ENCODE data around the gene NLGN1. TPM values are rescaled to one million over a fixed set of nuclear protein-coding genes. Genes with fewer than 3 reads are reported as not detected.

The NLGN1 gene
- total RNA-seq, 1 experiment from 2014 or later: 0.85 TPM

- no peak for TF ChIP-seq TCF7L2 (IDR thresholded peaks at IDR 0.05; ENCODE audit: low read depth, low read length)
- no peak for TF ChIP-seq POLR2AphosphoS5 (IDR thresholded peaks at IDR 0.05; ENCODE audit: low read depth, low read length)
- no peak for TF ChIP-seq CTCF (IDR thresholded peaks at IDR 0.05)
- no peak for TF ChIP-seq REST (IDR thresholded peaks at IDR 0.05; ENCODE audit: insufficient read depth in 1 of 2, low read depth in 2 of 2, low read length in 1 of 2)
- TF ChIP-seq SIN3A (IDR thresholded peaks at IDR 0.05; ENCODE audit: borderline replicate concordance, insufficient read depth, low read depth, low read length): no peak
- DNase-seq (ENCODE audit: low read depth, low spot score) (no peak), ATAC-seq (no peak)
- BruUV-seq (replicated peaks): no TSS peak
- ChIA-PET CTCF (no interaction called here), POLR2A (no interaction called here)
- Histone ChIP-seq H3K27me3 (ENCODE audit: control insufficient read depth, insufficient read depth, low read length) (no peaks in the 10 kb centered on the region), H3K9me3 (ENCODE audit: control insufficient read depth, insufficient read depth, low read depth, low read length) (no peaks in the 10 kb centered on the region), H3K4me1 (ENCODE audit: control insufficient read depth, insufficient read depth, low read length) (no peaks in the 10 kb centered on the region), H3K4me3 (ENCODE audit: low read depth in 2 of 2, low read length in 2 of 2) (no peak overlapping the region), H3K36me3 (ENCODE audit: control insufficient read depth, insufficient read depth, low read length) (no peaks in the 10 kb centered on the region), H3K27ac (ENCODE audit: low read length) (no peak overlapping the region)
- intact Hi-C loops (cut with micrococcal nuclease; ENCODE audit: unreplicated experiment) (no loop called here), in situ Hi-C loops (cut with HindIII; ENCODE audit: low pct_unique_long_range_greater_than_20kb, low sequenced_read_pairs) (no loop called here)
These were observed 936.1 kb downstream of the NLGN1 start for GRCh38 chr3:174333640-174334039.

- intact Hi-C loops (cut with micrococcal nuclease; ENCODE audit: unreplicated experiment) (no loop called here), in situ Hi-C loops (cut with HindIII; ENCODE audit: low pct_unique_long_range_greater_than_20kb, low sequenced_read_pairs) (no loop called here)
- TF ChIP-seq CTCF (IDR thresholded peaks at IDR 0.05) (no peak), POLR2AphosphoS5 (IDR thresholded peaks at IDR 0.05; ENCODE audit: low read depth, low read length) (no peak), TCF7L2 (IDR thresholded peaks at IDR 0.05; ENCODE audit: low read depth, low read length) (no peak), REST (IDR thresholded peaks at IDR 0.05; ENCODE audit: insufficient read depth in 1 of 2, low read depth in 2 of 2, low read length in 1 of 2) (no peak), SIN3A (IDR thresholded peaks at IDR 0.05; ENCODE audit: borderline replicate concordance, insufficient read depth, low read depth, low read length) (no peak)
- CTCF ChIA-PET: no interaction called here
- Histone ChIP-seq H3K4me3 (ENCODE audit: low read depth in 2 of 2, low read length in 2 of 2) (no peak overlapping the region), H3K4me1 (ENCODE audit: control insufficient read depth, insufficient read depth, low read length) (no peaks in the 10 kb centered on the region), H3K27ac (ENCODE audit: low read length) (no peak overlapping the region), H3K9me3 (ENCODE audit: control insufficient read depth, insufficient read depth, low read depth, low read length) (no peaks in the 10 kb centered on the region), H3K27me3 (ENCODE audit: control insufficient read depth, insufficient read depth, low read length) (no peaks in the 10 kb centered on the region), H3K36me3 (ENCODE audit: control insufficient read depth, insufficient read depth, low read length) (no peaks in the 10 kb centered on the region)
- DNase-seq (ENCODE audit: low read depth, low spot score) (no peak), ATAC-seq (no peak)
- POLR2A ChIA-PET: no interaction called here
- no TSS peak for BruUV-seq (replicated peaks)
These were observed 936.6 kb downstream of the NLGN1 start for GRCh38 chr3:174334111-174334510.

Data from Panc1 (cell line).